H9 (cell line): ENCODE data around the gene URB1. TPM values are rescaled to one million over a fixed set of nuclear protein-coding genes. Genes with fewer than 3 reads are reported as not detected.

Experiments
- DNase-seq: peaks from one replicate; pipeline ENCODE4 v3.0.0-alpha.2; 2017
- H2AFZ ChIP-seq: one replicate; pipeline ENCODE4 v1.6.1; 2013; ENCODE audit warnings: mild to moderate bottlenecking, low read length, control low read depth, moderate library complexity
- H2AK5ac ChIP-seq: 2 replicates; pipeline ENCODE4 v1.6.1; 2013; ENCODE audit warnings: low read length, control low read depth, mixed read lengths; ENCODE audit not compliant: insufficient read length
- H2BK120ac ChIP-seq: one replicate; pipeline ENCODE4 v1.6.1; 2013; ENCODE audit warnings: low read depth, mild to moderate bottlenecking, low read length, control low read depth, inconsistent platforms; ENCODE audit not compliant: poor library complexity, severe bottlenecking
- H2BK12ac ChIP-seq: 2 replicates; pipeline ENCODE4 v1.6.1; 2013; ENCODE audit warnings: low read length, control low read depth, mixed read lengths, low read depth; ENCODE audit not compliant: insufficient read length
- H2BK15ac ChIP-seq: 2 replicates; pipeline ENCODE4 v1.6.1; 2013; ENCODE audit warnings: low read depth, low read length, control low read depth
- H2BK20ac ChIP-seq: one replicate; pipeline ENCODE4 v1.6.1; 2013; ENCODE audit warnings: low read depth, mild to moderate bottlenecking, low read length, control low read depth, inconsistent platforms; ENCODE audit not compliant: poor library complexity, severe bottlenecking
- H2BK5ac ChIP-seq: 2 replicates; pipeline ENCODE4 v1.6.1; 2013; ENCODE audit warnings: low read length, control low read depth, mixed read lengths; ENCODE audit not compliant: insufficient read length
- H3K14ac ChIP-seq: 2 replicates; pipeline ENCODE4 v1.6.1; 2013; ENCODE audit warnings: low read length, control low read depth; ENCODE audit not compliant: insufficient read depth
- H3K18ac ChIP-seq: 2 replicates; pipeline ENCODE4 v1.6.1; 2013; ENCODE audit warnings: low read depth, mild to moderate bottlenecking, mixed read lengths, low read length, control low read depth; ENCODE audit not compliant: insufficient read length
- H3K23ac ChIP-seq: 2 replicates; pipeline ENCODE4 v1.6.1; 2013; ENCODE audit warnings: low read length, control low read depth, mixed read lengths, low read depth; ENCODE audit not compliant: insufficient read length
- H3K23me2 ChIP-seq: 2 replicates; pipeline ENCODE4 v1.6.1; 2013; ENCODE audit warnings: low read depth, mild to moderate bottlenecking, mixed read lengths, low read length, control low read depth; ENCODE audit not compliant: insufficient read length, poor library complexity, severe bottlenecking
- H3K27ac ChIP-seq: 2 replicates; pipeline ENCODE4 v1.5.1; 2013; ENCODE audit warnings: low read length, control low read depth, mixed read lengths, low read depth; ENCODE audit not compliant: insufficient read length
- H3K27me3 ChIP-seq: 2 replicates; pipeline ENCODE4 v1.6.1; 2013; ENCODE audit warnings: low read length, control low read depth, inconsistent platforms; ENCODE audit not compliant: insufficient read depth
- H3K4ac ChIP-seq: 2 replicates; pipeline ENCODE4 v1.6.1; 2013; ENCODE audit warnings: low read depth, mild to moderate bottlenecking, control low read depth, inconsistent platforms, low read length, moderate library complexity
- H3K4me1 ChIP-seq: 2 replicates; pipeline ENCODE4 v1.6.1; 2013; ENCODE audit warnings: low read length, control low read depth, inconsistent platforms; ENCODE audit not compliant: insufficient read depth
- H3K4me2 ChIP-seq: 2 replicates; pipeline ENCODE4 v1.6.1; 2013; ENCODE audit warnings: low read length, control low read depth, mixed read lengths; ENCODE audit not compliant: insufficient read length, insufficient read depth
- H3K56ac ChIP-seq: 2 replicates; pipeline ENCODE4 v1.6.1; 2013; ENCODE audit warnings: low read depth, mild to moderate bottlenecking, mixed read lengths, low read length, control low read depth; ENCODE audit not compliant: insufficient read length
- H3K79me1 ChIP-seq: 2 replicates; pipeline ENCODE4 v1.6.1; 2013; ENCODE audit warnings: low read depth, mild to moderate bottlenecking, moderate library complexity, low read length, control low read depth, inconsistent platforms; ENCODE audit not compliant: insufficient read depth, poor library complexity, severe bottlenecking
- H3K79me2 ChIP-seq: 2 replicates; pipeline ENCODE4 v1.6.1; 2013; ENCODE audit warnings: low read length, control low read depth, inconsistent platforms; ENCODE audit not compliant: insufficient read depth
- H3K9ac ChIP-seq: 2 replicates; pipeline ENCODE4 v1.6.1; 2013; ENCODE audit warnings: low read length, control low read depth, mixed read lengths; ENCODE audit not compliant: insufficient read length; ENCODE audit errors: extremely low read depth
- H3K9me3 ChIP-seq: one replicate; pipeline ENCODE4 v1.6.1; 2013; ENCODE audit warnings: low read depth, low read length, inconsistent platforms; ENCODE audit not compliant: control insufficient read depth
- H3T11ph ChIP-seq: one replicate; pipeline ENCODE4 v1.6.1; 2013; ENCODE audit warnings: mild to moderate bottlenecking, low read length, control low read depth, inconsistent platforms
- H4K20me1 ChIP-seq: one replicate; pipeline ENCODE4 v1.6.1; 2013; ENCODE audit not compliant: control insufficient read depth, insufficient read length, insufficient read depth
- H4K5ac ChIP-seq: 2 replicates; pipeline ENCODE4 v1.6.1; 2013; ENCODE audit warnings: low read depth, mild to moderate bottlenecking, mixed read lengths, low read length, control low read depth; ENCODE audit not compliant: insufficient read length
- H4K8ac ChIP-seq: replicated peaks from 2 replicates; pipeline ENCODE4 v1.6.1; 2013; ENCODE audit warnings: low read length, control low read depth, mixed read lengths, low read depth; ENCODE audit not compliant: insufficient read length
- H4K91ac ChIP-seq: 2 replicates; pipeline ENCODE4 v1.6.1; 2013; ENCODE audit warnings: low read depth, mild to moderate bottlenecking, moderate library complexity, mixed read lengths, low read length, control low read depth; ENCODE audit not compliant: insufficient read length
- H3K27ac Mint-ChIP-seq, 3 experiments: 2 replicates in 2 of 3; 3 replicates in 1 of 3; pipeline ENCODE4 v1.8.0; 2020 to 2021; ENCODE audit warnings: mixed read lengths in 3 of 3, mild to moderate bottlenecking in 1 of 3, moderate library complexity in 1 of 3
- H3K27me3 Mint-ChIP-seq: 2 replicates; pipeline ENCODE4 v1.8.0; 2021; ENCODE audit warnings: low read depth, mild to moderate bottlenecking, moderate library complexity, mixed read lengths
- H3K36me3 Mint-ChIP-seq, 3 experiments: 2 replicates in 2 of 3; 3 replicates in 1 of 3; pipeline ENCODE4 v1.8.0; 2020 to 2021; ENCODE audit warnings: low read depth in 3 of 3, mixed read lengths in 3 of 3; ENCODE audit not compliant: insufficient read depth in 1 of 3
- H3K4me1 Mint-ChIP-seq, 2 experiments: 2 replicates each; pipeline ENCODE4 v1.8.0; 2020; ENCODE audit warnings: mixed read lengths in 2 of 2
- H3K4me3 Mint-ChIP-seq, 2 experiments: 2 replicates in 1 of 2; 3 replicates in 1 of 2; pipeline ENCODE4 v1.8.0; 2020 to 2021; ENCODE audit warnings: mild to moderate bottlenecking in 2 of 2, mixed read lengths in 2 of 2, moderate library complexity in 1 of 2
- H3K9me3 Mint-ChIP-seq, 2 experiments: 2 replicates in 1 of 2; 3 replicates in 1 of 2; pipeline ENCODE4 v1.8.0; 2020; ENCODE audit warnings: mild to moderate bottlenecking in 2 of 2, mixed read lengths in 2 of 2, moderate library complexity in 1 of 2
- WGBS: extraction: QIAGEN DNeasy Blood & Tissue Kit; methylation state at CpG from one replicate; pipeline ENCODE4 v1.1.7; 2013; ENCODE audit warnings: missing lambda C conversion rate, low lambda C conversion rate, mixed read lengths; ENCODE audit not compliant: insufficient read length; ENCODE audit errors: extremely low coverage; 5-methylcytosine and 5-hydroxymethylcytosine counted together
- total RNA-seq: library from RNA; stranded (reverse); gene quantifications from 2 replicates; pipeline ENCODE4 v1.2.1, GENCODE V29; 2021
- TF ChIP-seq, protein P1 (sequence below): fragments of 200-600 bp; sonication (generic); conservative IDR thresholded peaks from 3 replicates; pipeline ENCODE4 v1.8.0; 2021; ENCODE audit warnings: antibody characterized with exemption, mild to moderate bottlenecking

URB1 gene
- total RNA-seq, 1 experiment from 2014 or later = 23.5 TPM

DNA sequence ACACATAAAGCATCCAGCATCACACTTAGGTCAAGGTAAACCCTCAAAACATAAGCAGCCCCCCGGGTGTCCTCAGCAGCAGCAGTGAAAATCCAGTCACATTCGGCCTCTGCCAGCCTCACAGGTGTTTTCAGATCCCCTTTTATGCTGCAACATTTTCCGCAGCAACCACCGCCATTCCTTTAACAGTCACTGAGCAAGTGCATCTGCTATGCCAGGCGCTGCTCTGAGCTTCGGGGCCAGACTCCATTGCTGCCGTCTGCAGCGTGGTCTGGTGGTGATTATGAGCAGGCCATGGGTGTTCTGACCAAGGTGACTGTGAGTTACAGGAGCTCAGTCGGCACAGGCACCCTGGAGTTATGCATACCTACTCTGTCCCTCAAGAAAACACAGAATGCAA is 4.5 kb downstream of the URB1 start:
- Histone ChIP-seq H3K27me3 (no peaks in the 10 kb centered on the region), H3K9ac (no peak overlapping the region), H3K56ac (no peak overlapping the region), H2BK20ac (no peak overlapping the region), H2BK5ac (no peak overlapping the region), H3K4ac (no peak overlapping the region), H2BK120ac (no peak overlapping the region), H3K79me2 (peaks cover 47% of the 10 kb centered on the region), H3K27ac (no peak overlapping the region), H4K20me1 (no peaks in the 10 kb centered on the region), H3K79me1 (peaks cover 8% of the 10 kb centered on the region), H3K4me1 (no peaks in the 10 kb centered on the region; the same call in 1 of the 2 replicates), H3K23me2 (peaks cover 9% of the 10 kb centered on the region), H4K91ac (no peak overlapping the region), H3K18ac (no peak overlapping the region), H3K9me3 (no peaks in the 10 kb centered on the region), H3K4me2 (no peak overlapping the region), H3K23ac (no peak overlapping the region), H3T11ph (no peak overlapping the region), H2AK5ac (no peak overlapping the region), H2BK15ac (no peak overlapping the region), H4K5ac (no peak overlapping the region), H4K8ac (no peak overlapping the region), H3K14ac (no peak overlapping the region), H2BK12ac (no peak overlapping the region), H2AFZ (no peak overlapping the region)
- peaks cover 2 to 6% of the 10 kb centered on the region in 2 experiments; a peak in 3 of 5 replicates for H3K9me3 Mint-ChIP-seq
- peak overlapping the region in 1 of 3 experiments; percentile 14; a peak in 1 of 7 replicates for H3K27ac Mint-ChIP-seq
- no CpG with 5 or more reads among the region's 9 CpGs for WGBS
- H3K27me3 Mint-ChIP-seq = peaks cover 5% of the 10 kb centered on the region
- no peak overlapping the region for H3K4me3 Mint-ChIP-seq
- peaks cover 21 to 34% of the 10 kb centered on the region in 2 experiments for H3K4me1 Mint-ChIP-seq
- TF ChIP-seq, protein P1, sequence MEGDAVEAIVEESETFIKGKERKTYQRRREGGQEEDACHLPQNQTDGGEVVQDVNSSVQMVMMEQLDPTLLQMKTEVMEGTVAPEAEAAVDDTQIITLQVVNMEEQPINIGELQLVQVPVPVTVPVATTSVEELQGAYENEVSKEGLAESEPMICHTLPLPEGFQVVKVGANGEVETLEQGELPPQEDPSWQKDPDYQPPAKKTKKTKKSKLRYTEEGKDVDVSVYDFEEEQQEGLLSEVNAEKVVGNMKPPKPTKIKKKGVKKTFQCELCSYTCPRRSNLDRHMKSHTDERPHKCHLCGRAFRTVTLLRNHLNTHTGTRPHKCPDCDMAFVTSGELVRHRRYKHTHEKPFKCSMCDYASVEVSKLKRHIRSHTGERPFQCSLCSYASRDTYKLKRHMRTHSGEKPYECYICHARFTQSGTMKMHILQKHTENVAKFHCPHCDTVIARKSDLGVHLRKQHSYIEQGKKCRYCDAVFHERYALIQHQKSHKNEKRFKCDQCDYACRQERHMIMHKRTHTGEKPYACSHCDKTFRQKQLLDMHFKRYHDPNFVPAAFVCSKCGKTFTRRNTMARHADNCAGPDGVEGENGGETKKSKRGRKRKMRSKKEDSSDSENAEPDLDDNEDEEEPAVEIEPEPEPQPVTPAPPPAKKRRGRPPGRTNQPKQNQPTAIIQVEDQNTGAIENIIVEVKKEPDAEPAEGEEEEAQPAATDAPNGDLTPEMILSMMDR = no peak
- DNase-seq = no peak
- peaks cover 26 to 40% (median 34%) of the 10 kb centered on the region in 3 experiments; a peak in 6 of 7 replicates for H3K36me3 Mint-ChIP-seq
